ENCODE data around the gene MSANTD3. TPM values are rescaled to one million over a fixed set of nuclear protein-coding genes. Genes with fewer than 3 reads are reported as not detected.
"Not testable (repeated sequence)": the region's sequence is repeated elsewhere in the genome, so short reads cannot be mapped to it uniquely, and the experiment has no call there.

The MSANTD3 gene
- polyA plus RNA-seq, 1 donor: 14.3 TPM

GRCh38 chr9:100428871-100429654 is 2.1 kb downstream of the MSANTD3 start:
- no peak for DNase-seq (ENCODE audit: low read depth)

- no peak for DNase-seq (ENCODE audit: low read depth)
Measured at GRCh38 chr9:100430286-100430940, 3.5 kb downstream of the MSANTD3 start.

- no peak for DNase-seq (ENCODE audit: low read depth)
Measured at GRCh38 chr9:100431886-100432285, 4.9 kb downstream of the MSANTD3 start.

- no peak for DNase-seq (ENCODE audit: low read depth)
Measured at GRCh38 chr9:100432736-100433135, 5.8 kb downstream of the MSANTD3 start.

- no peak for DNase-seq (ENCODE audit: low read depth)
Measured at GRCh38 chr9:100436571-100436970, 9.6 kb downstream of the MSANTD3 start.

- no peak for DNase-seq (ENCODE audit: low read depth)
Measured at GRCh38 chr9:100437860-100438805, 11.2 kb downstream of the MSANTD3 start.

GRCh38 chr9:100440071-100440470 is 13.1 kb downstream of the MSANTD3 start:
- DNase-seq (ENCODE audit: low read depth): no peak

GRCh38 chr9:100440487-100440886 is 13.5 kb downstream of the MSANTD3 start:
- DNase-seq (ENCODE audit: low read depth): not testable (repeated sequence)

GRCh38 chr9:100441911-100442361 is 15.0 kb downstream of the MSANTD3 start:
- DNase-seq (ENCODE audit: low read depth): no peak

GRCh38 chr9:100443781-100444768 is 17.1 kb downstream of the MSANTD3 start:
- DNase-seq (ENCODE audit: low read depth): no peak

GRCh38 chr9:100445161-100445902 is 18.4 kb downstream of the MSANTD3 start:
- no peak for DNase-seq (ENCODE audit: low read depth)

GRCh38 chr9:100445903-100446549 is 19.1 kb downstream of the MSANTD3 start:
- DNase-seq (ENCODE audit: low read depth): no peak

GRCh38 chr9:100447041-100447440 is 20.1 kb downstream of the MSANTD3 start:
- DNase-seq (ENCODE audit: low read depth): no peak

- no peak for DNase-seq (ENCODE audit: low read depth)
Measured at GRCh38 chr9:100448266-100448665, 21.3 kb downstream of the MSANTD3 start.

- DNase-seq (ENCODE audit: low read depth): no peak
Measured at GRCh38 chr9:100449420-100449819, 22.5 kb downstream of the MSANTD3 start.

GRCh38 chr9:100452894-100453293 is 26.0 kb downstream of the MSANTD3 start:
- DNase-seq (ENCODE audit: low read depth): no peak

GRCh38 chr9:100455470-100455869 is 28.5 kb downstream of the MSANTD3 start:
- DNase-seq (ENCODE audit: low read depth): no peak

GRCh38 chr9:100457517-100457916 is 30.6 kb downstream of the MSANTD3 start:
- DNase-seq (ENCODE audit: low read depth): no peak

GRCh38 chr9:100459963-100460362 is 33.0 kb downstream of the MSANTD3 start:
- DNase-seq (ENCODE audit: low read depth): no peak

- DNase-seq (ENCODE audit: low read depth): no peak
Measured at GRCh38 chr9:100465274-100465673, 38.3 kb downstream of the MSANTD3 start.
